ENCODE measurements around the gene CNDP2.

Gene CNDP2

GRCh38 chr18:74531043-74531442 is 34.9 kb downstream of the CNDP2 start:
- no peak overlapping the region for H3K4me3 ChIP-seq (ENCODE audit: control insufficient read depth, low read depth, low read length)
- DNase-seq (ENCODE audit: low read depth), result no peak
- no peak for TF ChIP-seq CTCF (IDR thresholded peaks at IDR 0.05; ENCODE audit: control insufficient read depth, insufficient read depth, low read depth, low read length, missing control alignments)

GRCh38 chr18:74532511-74533025 is 36.4 kb downstream of the CNDP2 start:
- no peak for TF ChIP-seq CTCF (IDR thresholded peaks at IDR 0.05; ENCODE audit: control insufficient read depth, insufficient read depth, low read depth, low read length, missing control alignments)
- DNase-seq (ENCODE audit: low read depth), result no peak

GRCh38 chr18:74533666-74534065 is 37.5 kb downstream of the CNDP2 start:
- no peak for DNase-seq (ENCODE audit: low read depth)
- TF ChIP-seq CTCF (IDR thresholded peaks at IDR 0.05; ENCODE audit: control insufficient read depth, insufficient read depth, low read depth, low read length, missing control alignments), result no peak
- H3K4me3 ChIP-seq (ENCODE audit: control insufficient read depth, low read depth, low read length), result no peak overlapping the region

More at GRCh38 chr18:74532511-74533025, 36.4 kb downstream of the CNDP2 start:
- H3K4me3 ChIP-seq (ENCODE audit: control insufficient read depth, low read depth, low read length), result no peak overlapping the region

- no peak for DNase-seq (ENCODE audit: low read depth)
- H3K4me3 ChIP-seq (ENCODE audit: control insufficient read depth, low read depth, low read length), result no peak within 1 kb of the TSS
- TF ChIP-seq CTCF (IDR thresholded peaks at IDR 0.05; ENCODE audit: control insufficient read depth, insufficient read depth, low read depth, low read length, missing control alignments), result no peak
Observed at GRCh38 chr18:74534150-74534969, 38.2 kb downstream of the CNDP2 start, which contains the start of gene CNDP1. CNDP1 (plus strand) TSS chr18:74534500; CDS start chr18:74534668, 168 bp downstream.

GRCh38 chr18:74534981-74535649 is 39.0 kb downstream of the CNDP2 start:
- no peak for TF ChIP-seq CTCF (IDR thresholded peaks at IDR 0.05; ENCODE audit: control insufficient read depth, insufficient read depth, low read depth, low read length, missing control alignments)
- H3K4me3 ChIP-seq (ENCODE audit: control insufficient read depth, low read depth, low read length), result no peak overlapping the region
- no peak for DNase-seq (ENCODE audit: low read depth)

- TF ChIP-seq CTCF (IDR thresholded peaks at IDR 0.05; ENCODE audit: control insufficient read depth, insufficient read depth, low read depth, low read length, missing control alignments), result no peak
- H3K4me3 ChIP-seq (ENCODE audit: control insufficient read depth, low read depth, low read length), result no peak overlapping the region
- no peak for DNase-seq (ENCODE audit: low read depth)
Observed at GRCh38 chr18:74539289-74539688, 43.1 kb downstream of the CNDP2 start.

Measured in AG09309 (cell line).